SK-N-MC (cell line): ENCODE data around the gene ELMOD3.
A peak's percentile ranks its signal among the peaks of the same experiment; 100 is the strongest.
"Not testable (repeated sequence)": the region's sequence is repeated elsewhere in the genome, so short reads cannot be mapped to it uniquely, and the experiment has no call there.

Source experiments
- DNase-seq: peaks from one replicate; pipeline ENCODE4 v3.0.0-alpha.2; 2011; ENCODE audit warnings: low read depth, low spot score
- H3K27ac ChIP-seq: fragments of 200-600 bp; sonication (generic); 2 replicates; pipeline ENCODE4 v1.5.1; 2016; ENCODE audit warnings: mixed run types
- H3K36me3 ChIP-seq: fragments of 200-600 bp; sonication (generic); 2 replicates; pipeline ENCODE4 v1.6.1; 2017; ENCODE audit warnings: antibody characterized with exemption, low read length, mixed read lengths; ENCODE audit not compliant: insufficient read depth
- H3K4me3 ChIP-seq: fragments of 200-600 bp; sonication (generic); 2 replicates; pipeline ENCODE4 v1.5.1; 2016
- H3K9ac ChIP-seq: fragments of 200-600 bp; sonication (generic); 2 replicates; pipeline ENCODE4 v1.8.0; 2017; ENCODE audit warnings: mixed run types, mixed read lengths; ENCODE audit not compliant: insufficient read length
- H3K9me3 ChIP-seq: fragments of 200-600 bp; sonication (generic); 2 replicates; pipeline ENCODE4 v1.6.1; 2017; ENCODE audit warnings: low read depth, mild to moderate bottlenecking, antibody characterized with exemption, low read length, moderate library complexity, mixed read lengths
- EZH2 ChIP-seq: fragments of 200-600 bp; sonication (generic); IDR thresholded peaks from one replicate; pipeline ENCODE4 v1.6.1; 2017; ENCODE audit warnings: antibody characterized with exemption
- FOXP2 ChIP-seq: optimal IDR thresholded peaks from 2 replicates; pipeline ENCODE3; 2011; ENCODE audit warnings: mild to moderate bottlenecking, moderate library complexity; ENCODE audit not compliant: insufficient read depth; ENCODE audit errors: extremely low read length, control extremely low read depth
- POLR2AphosphoS5 ChIP-seq: IDR thresholded peaks from 2 replicates; pipeline ENCODE4 v1.6.1; 2012; ENCODE audit warnings: mild to moderate bottlenecking, low read depth, low read length, borderline replicate concordance

ELMOD3 gene

GRCh38 chr2:85356186-85356585 lies 1.6 kb downstream of the ELMOD3 start:
- TF ChIP-seq EZH2 (no peak), POLR2AphosphoS5 (no peak), FOXP2 (no peak)
- H3K9ac ChIP-seq: no peak overlapping the region

GRCh38 chr2:85357736-85358135 lies 3.2 kb downstream of the ELMOD3 start:
- Histone ChIP-seq H3K27ac (no peak overlapping the region), H3K4me3 (no peak overlapping the region), H3K9ac (no peak overlapping the region), H3K9me3 (no peaks in the 10 kb centered on the region), H3K36me3 (peaks cover 18% of the 10 kb centered on the region; the same call in 1 of the 2 replicates)
- DNase-seq: no peak
- TF ChIP-seq FOXP2: no peak
- no peak for TF ChIP-seq EZH2
- TF ChIP-seq POLR2AphosphoS5: no peak

More at GRCh38 chr2:85356186-85356585, 1.6 kb downstream of the ELMOD3 start:
- H3K36me3 ChIP-seq: peaks cover 13% of the 10 kb centered on the region; the same call in 1 of the 2 replicates
- H3K9me3 ChIP-seq: no peaks in the 10 kb centered on the region
- no peak overlapping the region for H3K4me3 ChIP-seq
- no peak for DNase-seq
- H3K27ac ChIP-seq: no peak overlapping the region

- H3K27ac ChIP-seq: 0 out of 2 replicates have a peak overlapping the region, but pooled peaks have one; percentile 13
- H3K36me3 ChIP-seq: peaks cover 19% of the 10 kb centered on the region
- DNase-seq: not testable (repeated sequence)
Observed at GRCh38 chr2:85362653-85363387, 8.3 kb downstream of the ELMOD3 start.

DNA sequence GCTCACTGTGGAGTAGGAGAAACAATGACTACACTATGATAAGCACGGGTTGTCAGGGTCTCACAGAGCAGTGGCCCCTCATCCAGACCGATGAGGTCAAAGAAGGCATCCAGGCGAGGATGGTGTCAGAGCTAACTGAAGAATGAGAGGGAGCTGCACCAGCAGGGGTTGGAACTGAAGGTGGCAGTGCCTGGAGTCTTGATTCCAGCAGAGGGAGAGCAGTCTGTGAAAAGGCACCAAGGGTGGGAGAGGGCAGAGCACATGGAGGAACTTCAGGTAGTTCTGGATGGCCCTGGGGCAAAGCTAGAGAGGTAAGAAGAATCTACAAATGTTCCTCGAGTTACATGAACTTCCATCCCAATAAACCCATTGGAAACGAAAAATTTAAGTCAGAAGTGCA lies 12.6 kb downstream of the ELMOD3 start:
- no peak for DNase-seq
- Histone ChIP-seq H3K4me3 (no peak overlapping the region), H3K9me3 (no peaks in the 10 kb centered on the region), H3K36me3 (peaks cover 8% of the 10 kb centered on the region), H3K9ac (no peak overlapping the region), H3K27ac (no peak overlapping the region)
- TF ChIP-seq FOXP2 (no peak), EZH2 (no peak), POLR2AphosphoS5 (no peak)

More at GRCh38 chr2:85362653-85363387, 8.3 kb downstream of the ELMOD3 start:
- not testable (repeated sequence) for H3K9ac ChIP-seq, H3K4me3 ChIP-seq, H3K9me3 ChIP-seq

DNA sequence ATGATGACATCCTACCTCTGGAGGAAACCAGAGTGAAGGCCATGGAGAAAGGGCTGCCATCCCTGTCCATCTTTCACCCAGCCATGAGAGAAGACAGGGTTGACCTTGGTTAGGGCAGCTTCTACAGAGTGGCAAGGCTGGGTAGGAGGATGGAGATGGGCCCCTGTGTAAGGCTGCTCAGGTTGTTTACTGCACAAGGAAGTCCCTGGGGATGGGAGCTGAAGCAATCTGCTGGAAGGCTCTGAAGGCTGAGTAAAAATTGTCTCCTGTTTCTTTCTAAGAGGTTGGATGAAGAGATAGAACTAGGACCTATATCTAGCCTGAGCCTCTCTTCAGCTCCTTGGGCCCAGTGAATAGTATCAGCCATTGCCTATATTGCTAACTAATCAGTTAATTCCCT lies 14.4 kb downstream of the ELMOD3 start:
- no peak overlapping the region for H3K27ac ChIP-seq

DNA sequence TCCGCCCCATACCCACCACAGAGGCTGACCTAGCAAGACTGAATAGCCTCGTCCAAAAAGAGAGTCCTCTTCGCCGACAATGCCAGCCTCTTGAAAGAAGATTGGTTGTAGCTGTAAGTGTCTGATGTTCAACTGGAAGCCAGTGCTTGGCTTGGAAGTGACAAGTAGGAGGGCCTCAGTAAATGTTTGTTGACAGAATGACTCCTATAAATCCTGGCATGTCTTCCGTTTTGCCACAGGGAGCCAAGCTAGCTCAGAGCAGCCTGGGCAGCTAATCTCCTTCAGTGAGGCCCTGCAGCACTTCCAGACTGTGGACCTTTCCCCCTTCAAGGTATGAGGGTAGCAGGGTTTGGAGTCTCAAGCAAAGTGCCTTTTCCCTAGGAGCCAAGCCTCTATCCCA lies 14.9 kb downstream of the ELMOD3 start:
- Histone ChIP-seq H3K36me3 (no peaks in the 10 kb centered on the region), H3K9ac (no peak overlapping the region), H3K4me3 (no peak overlapping the region), H3K9me3 (no peaks in the 10 kb centered on the region), H3K27ac (no peak overlapping the region)
- DNase-seq: no peak
- TF ChIP-seq EZH2 (no peak), FOXP2 (no peak), POLR2AphosphoS5 (no peak)

More for the DNA sequence above, 14.4 kb downstream of the ELMOD3 start:
- no peaks in the 10 kb centered on the region for H3K36me3 ChIP-seq
- TF ChIP-seq POLR2AphosphoS5 (no peak), EZH2 (no peak), FOXP2 (no peak)
- DNase-seq: no peak
- H3K9ac ChIP-seq: no peak overlapping the region
- no peaks in the 10 kb centered on the region for H3K9me3 ChIP-seq
- H3K4me3 ChIP-seq: no peak overlapping the region

DNA sequence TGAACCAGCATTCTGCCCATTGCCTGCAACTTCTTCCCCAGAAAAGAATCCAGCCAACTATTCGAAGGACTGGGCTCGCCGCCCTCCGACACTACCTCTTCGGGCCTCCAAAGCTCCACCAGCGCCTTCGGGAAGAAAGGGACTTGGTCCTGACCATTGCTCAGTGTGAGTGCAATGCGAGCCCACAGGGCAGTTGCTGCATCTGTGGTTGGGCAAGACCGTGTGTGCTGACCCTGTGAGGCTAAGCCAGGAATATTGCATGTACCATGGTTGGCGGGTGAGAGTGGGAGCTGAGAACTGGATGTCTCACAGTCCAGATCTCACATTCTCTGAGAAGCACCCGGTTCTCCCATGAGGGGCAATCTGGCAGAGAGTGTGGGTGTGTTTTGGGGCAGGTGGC lies 16.5 kb downstream of the ELMOD3 start:
- no peaks in the 10 kb centered on the region for H3K36me3 ChIP-seq
- no peaks in the 10 kb centered on the region for H3K9me3 ChIP-seq
- H3K27ac ChIP-seq: no peak overlapping the region
- no peak for TF ChIP-seq EZH2
- no peak for TF ChIP-seq FOXP2
- TF ChIP-seq POLR2AphosphoS5: no peak
- no peak overlapping the region for H3K4me3 ChIP-seq
- no peak overlapping the region for H3K9ac ChIP-seq
- DNase-seq: no peak

DNA sequence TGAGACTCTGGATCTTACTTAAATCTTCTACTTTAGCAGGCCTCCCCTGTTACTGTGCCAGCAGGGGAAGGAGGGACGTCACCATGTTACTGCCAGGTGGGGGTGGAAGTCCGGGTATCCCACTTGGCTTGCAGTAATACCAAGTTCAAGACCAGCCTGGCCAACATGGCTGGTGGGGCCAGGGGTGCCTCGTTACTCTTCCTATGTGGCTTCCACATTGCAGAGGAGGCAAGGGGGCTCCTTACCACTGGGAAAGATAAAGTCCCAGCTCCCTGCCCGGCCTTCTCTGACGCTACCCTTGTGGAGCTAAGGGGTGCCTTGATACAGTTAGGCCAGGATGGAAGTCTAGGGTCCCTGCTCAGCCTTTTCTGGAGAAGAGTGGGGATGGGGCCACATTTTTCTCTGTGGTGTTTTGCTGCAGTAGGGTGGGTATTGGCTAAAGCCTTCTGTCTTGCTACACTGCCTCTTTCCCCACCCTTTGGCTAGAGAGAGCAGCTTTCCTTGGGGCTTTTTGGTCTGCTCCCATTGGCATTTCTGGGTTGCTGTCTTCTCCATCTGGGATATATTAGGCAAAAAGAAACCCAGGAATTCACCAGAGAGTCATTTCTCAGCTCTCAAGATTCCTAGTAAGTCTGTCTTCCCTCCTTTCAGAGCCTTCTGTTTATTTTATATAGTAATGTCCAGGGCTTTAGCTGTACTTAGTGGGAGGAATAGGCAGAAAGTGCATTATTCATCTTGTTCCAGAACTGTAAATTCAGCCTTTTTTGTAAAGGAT lies 21.9 kb downstream of the ELMOD3 start:
- H3K27ac ChIP-seq: no peak overlapping the region
- H3K9ac ChIP-seq: no peak overlapping the region
- peaks cover 25% of the 10 kb centered on the region; the same call in 1 of the 2 replicates for H3K36me3 ChIP-seq
- no peak overlapping the region for H3K4me3 ChIP-seq
- TF ChIP-seq EZH2: no peak
- TF ChIP-seq FOXP2: no peak
- TF ChIP-seq POLR2AphosphoS5: no peak
- no peaks in the 10 kb centered on the region for H3K9me3 ChIP-seq
- DNase-seq: no peak
